ENCODE measurements around the gene PIP5KL1. TPM values are rescaled to one million over a fixed set of nuclear protein-coding genes. Genes with fewer than 3 reads are reported as not detected.

Gene PIP5KL1
- total and polyA plus RNA-seq, 2 experiments from 2014 or later: 1.4 to 1.6 TPM

GRCh38 chr9:127928676-127929624 is 1.6 kb downstream of the PIP5KL1 start:
- no peaks in the 10 kb centered on the region for H3K9me3 ChIP-seq (ENCODE audit: low read depth)
- H3K27ac ChIP-seq: no peak overlapping the region
- H3K79me2 ChIP-seq: no peaks in the 10 kb centered on the region
- no peak for DNase-seq (ENCODE audit: low spot score)
- TF ChIP-seq CTCF (IDR thresholded peaks at IDR 0.05; ENCODE audit: poor library complexity) (no peak), EZH2 (IDR thresholded peaks at IDR 0.05; ENCODE audit: borderline replicate concordance) (no peak), EZH2phosphoT487 (IDR thresholded peaks at IDR 0.05; ENCODE audit: low read depth, severe bottlenecking, unreplicated experiment) (no peak)
- no peaks in the 10 kb centered on the region for H3K36me3 ChIP-seq (replicated peaks; ENCODE audit: insufficient read depth, low read depth)
- H4K20me1 ChIP-seq (ENCODE audit: insufficient read depth, poor library complexity, severe bottlenecking): no peaks in the 10 kb centered on the region
- no peak overlapping the region for H3K4me3 ChIP-seq
- peaks cover 44% of the 10 kb centered on the region for H3K27me3 ChIP-seq
- H3K9me2 ChIP-seq (replicated peaks; ENCODE audit: insufficient read depth): no peaks in the 10 kb centered on the region
- H3K4me2 ChIP-seq: no peak overlapping the region
- H2AFZ ChIP-seq: no peak overlapping the region
- peaks cover 26% of the 10 kb centered on the region for H3K4me1 ChIP-seq (ENCODE audit: insufficient read depth)
- WGBS (ENCODE audit: low lambda C conversion rate, missing lambda C conversion rate): 89% methylated on average over 11 of the region's 11 CpGs

GRCh38 chr9:127927988-127928675 is 2.4 kb downstream of the PIP5KL1 start:
- 20% methylated on average over 19 of the region's 24 CpGs for WGBS (ENCODE audit: low lambda C conversion rate, missing lambda C conversion rate)
- Histone ChIP-seq H3K79me2 (no peaks in the 10 kb centered on the region), H4K20me1 (ENCODE audit: insufficient read depth, poor library complexity, severe bottlenecking) (no peaks in the 10 kb centered on the region), H3K27me3 (peaks cover 44% of the 10 kb centered on the region), H3K4me2 (peak overlapping the region; percentile 94), H3K36me3 (replicated peaks; ENCODE audit: insufficient read depth, low read depth) (no peaks in the 10 kb centered on the region), H3K27ac (no peak overlapping the region), H3K4me3 (no peak overlapping the region), H3K4me1 (ENCODE audit: insufficient read depth) (peaks cover 26% of the 10 kb centered on the region), H2AFZ (peak overlapping the region; percentile 49), H3K9me3 (ENCODE audit: low read depth) (no peaks in the 10 kb centered on the region), H3K9me2 (replicated peaks; ENCODE audit: insufficient read depth) (no peaks in the 10 kb centered on the region)
- DNase-seq (ENCODE audit: low spot score): peak; percentile 64
- TF ChIP-seq EZH2 (IDR thresholded peaks at IDR 0.05; ENCODE audit: borderline replicate concordance) (no peak), EZH2phosphoT487 (IDR thresholded peaks at IDR 0.05; ENCODE audit: low read depth, severe bottlenecking, unreplicated experiment) (no peak), CTCF (IDR thresholded peaks at IDR 0.05; ENCODE audit: poor library complexity) (no peak)

- Histone ChIP-seq H3K4me1 (ENCODE audit: insufficient read depth) (peaks cover 26% of the 10 kb centered on the region), H3K79me2 (no peaks in the 10 kb centered on the region), H3K9me2 (replicated peaks; ENCODE audit: insufficient read depth) (no peaks in the 10 kb centered on the region), H2AFZ (peak overlapping the region; percentile 76), H3K27ac (no peak overlapping the region), H3K4me3 (peak overlapping the region; percentile 26), H3K36me3 (replicated peaks; ENCODE audit: insufficient read depth, low read depth) (no peaks in the 10 kb centered on the region), H3K9me3 (ENCODE audit: low read depth) (no peaks in the 10 kb centered on the region), H3K27me3 (peaks cover 44% of the 10 kb centered on the region), H4K20me1 (ENCODE audit: insufficient read depth, poor library complexity, severe bottlenecking) (no peaks in the 10 kb centered on the region), H3K4me2 (peak overlapping the region; percentile 94)
- 3% methylated on average over 24 of the region's 56 CpGs for WGBS (ENCODE audit: low lambda C conversion rate, missing lambda C conversion rate)
- DNase-seq (ENCODE audit: low spot score): peak; percentile 71
- TF ChIP-seq EZH2phosphoT487 (IDR thresholded peaks at IDR 0.05; ENCODE audit: low read depth, severe bottlenecking, unreplicated experiment): no peak
- TF ChIP-seq EZH2 (IDR thresholded peaks at IDR 0.05; ENCODE audit: borderline replicate concordance): no peak
- TF ChIP-seq CTCF (IDR thresholded peaks at IDR 0.05; ENCODE audit: poor library complexity): no peak
These were observed 3.2 kb downstream of the PIP5KL1 start for GRCh38 chr9:127927201-127927987.
